Right lung (tissue), 5 donors: ENCODE data around the gene TBC1D10B. TPM values are rescaled to one million over a fixed set of nuclear protein-coding genes. Genes with fewer than 3 reads are reported as not detected.
"Not testable (repeated sequence)": the region's sequence is repeated elsewhere in the genome, so short reads cannot be mapped to it uniquely, and the experiment has no call there.

Source experiments
- DNase-seq, 2 donors: peaks; one replicate each; pipeline ENCODE4 v3.0.0-alpha.2; 2013
- polyA plus RNA-seq, 5 donors: library from polyadenylated mRNA; unstranded; fragments of 120-200 nt; gene quantifications; one replicate each; pipeline versions ENCODE4 v1.2.1 to v1.2.3, GENCODE V29; 2013; ENCODE audit warnings: inconsistent platforms in 1 of 5, low replicate concordance in 1 of 5; ENCODE audit not compliant: insufficient read length in 5 of 5, insufficient read depth in 1 of 5

Gene TBC1D10B
- polyA plus RNA-seq, 5 donors: 23.9 to 43.1 (median 32.6) TPM

DNA sequence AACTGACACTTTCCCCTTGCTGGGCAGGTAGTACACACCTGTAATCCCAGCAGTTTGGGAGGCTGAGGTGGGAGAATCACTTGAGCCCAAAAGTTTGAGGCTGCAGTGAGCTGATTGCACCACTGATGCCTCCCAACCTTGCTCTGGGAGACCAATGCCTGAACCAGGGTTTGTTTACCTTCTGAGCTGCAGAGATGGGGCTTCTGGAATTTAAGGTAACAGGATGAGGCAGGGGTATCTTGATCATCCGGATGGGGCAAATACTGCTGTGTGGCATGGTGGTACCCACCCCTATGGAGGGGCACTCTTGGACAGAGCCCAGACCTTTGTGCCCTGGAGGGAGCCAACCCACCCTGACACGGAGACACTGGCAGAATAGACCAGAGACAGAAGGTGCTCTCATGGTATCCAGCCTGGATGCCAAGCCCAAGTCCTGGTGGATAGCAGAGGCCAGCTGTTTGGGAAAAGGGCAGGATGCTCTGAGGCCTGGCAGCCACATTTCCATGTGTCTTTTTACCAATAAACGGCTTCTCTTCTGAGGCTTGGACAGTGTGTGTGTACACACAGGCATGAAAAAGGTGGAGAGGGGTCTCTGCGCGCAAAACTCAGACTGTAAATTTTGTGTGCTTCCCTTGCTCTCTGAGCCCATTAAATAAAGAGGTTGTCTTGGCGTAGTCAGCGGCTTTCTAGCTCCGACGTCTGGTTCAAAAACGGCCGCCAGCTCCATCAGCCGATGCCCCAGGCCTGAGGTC, 29.3 kb upstream of the TBC1D10B start:
- no peak for DNase-seq

DNA sequence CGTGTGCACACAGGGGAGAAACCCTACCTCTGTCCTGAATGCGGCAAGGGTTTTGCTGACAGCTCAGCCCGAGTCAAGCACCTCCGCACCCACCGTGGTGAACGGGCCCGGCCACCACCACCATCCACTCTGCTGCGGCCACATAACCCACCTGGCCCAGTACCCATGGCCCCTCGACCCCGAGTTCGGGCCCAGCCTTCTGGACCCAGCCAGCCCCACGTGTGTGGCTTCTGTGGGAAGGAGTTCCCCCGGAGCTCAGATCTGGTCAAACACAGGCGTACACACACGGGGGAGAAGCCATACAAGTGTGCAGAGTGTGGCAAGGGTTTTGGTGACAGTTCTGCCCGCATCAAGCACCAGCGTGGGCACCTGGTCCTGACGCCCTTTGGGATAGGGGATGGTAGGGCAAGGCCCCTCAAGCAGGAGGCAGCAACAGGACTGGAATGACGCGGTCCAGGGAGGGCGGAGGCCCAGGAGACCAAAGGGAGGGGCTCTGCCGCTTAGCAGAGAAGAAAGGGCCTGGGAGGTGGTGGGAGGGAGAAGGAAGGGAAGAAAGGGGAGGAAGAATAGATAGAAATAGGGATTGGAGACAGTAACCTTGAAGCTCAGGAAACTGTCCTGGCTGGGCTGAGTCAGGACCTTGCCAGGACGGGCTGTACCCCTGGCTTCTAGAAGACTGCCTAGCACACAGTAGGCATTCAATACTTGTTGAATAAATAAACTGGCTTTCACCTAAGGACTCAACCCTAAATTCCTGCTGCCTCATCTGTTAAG, 28.6 kb upstream of the TBC1D10B start:
- no peak for DNase-seq

DNA sequence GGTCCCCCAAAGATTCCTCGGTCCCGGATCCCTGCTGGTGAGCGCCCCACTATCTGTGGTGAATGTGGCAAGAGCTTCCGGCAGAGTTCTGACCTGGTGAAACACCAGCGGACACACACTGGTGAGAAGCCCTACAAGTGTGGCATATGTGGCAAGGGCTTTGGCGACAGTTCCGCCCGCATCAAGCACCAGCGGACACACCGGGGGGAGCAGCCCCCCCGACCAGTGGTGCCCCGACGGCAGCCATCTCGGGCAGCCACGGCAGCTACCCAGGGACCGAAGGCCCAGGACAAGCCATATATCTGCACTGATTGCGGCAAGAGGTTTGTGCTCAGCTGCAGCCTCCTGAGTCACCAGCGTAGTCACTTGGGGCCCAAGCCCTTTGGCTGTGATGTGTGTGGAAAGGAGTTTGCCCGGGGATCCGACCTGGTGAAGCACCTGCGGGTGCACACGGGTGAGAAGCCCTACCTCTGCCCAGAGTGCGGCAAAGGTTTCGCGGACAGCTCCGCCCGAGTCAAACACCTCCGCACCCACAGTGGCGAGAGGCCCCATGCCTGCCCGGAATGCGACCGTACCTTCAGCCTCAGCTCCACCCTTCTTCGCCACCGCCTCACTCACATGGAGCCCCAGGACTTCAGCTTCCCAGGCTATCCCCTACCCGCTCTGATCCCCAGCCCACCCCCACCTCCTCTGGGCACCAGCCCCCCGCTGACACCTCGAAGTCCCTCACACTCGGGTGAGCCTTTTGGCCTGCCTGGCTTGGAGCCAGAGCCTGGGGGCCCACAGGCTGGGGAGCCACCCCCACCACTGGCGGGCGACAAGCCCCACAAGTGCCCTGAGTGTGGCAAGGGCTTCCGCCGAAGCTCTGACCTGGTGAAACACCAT, 27.7 kb upstream of the TBC1D10B start:
- DNase-seq: no peak

DNA sequence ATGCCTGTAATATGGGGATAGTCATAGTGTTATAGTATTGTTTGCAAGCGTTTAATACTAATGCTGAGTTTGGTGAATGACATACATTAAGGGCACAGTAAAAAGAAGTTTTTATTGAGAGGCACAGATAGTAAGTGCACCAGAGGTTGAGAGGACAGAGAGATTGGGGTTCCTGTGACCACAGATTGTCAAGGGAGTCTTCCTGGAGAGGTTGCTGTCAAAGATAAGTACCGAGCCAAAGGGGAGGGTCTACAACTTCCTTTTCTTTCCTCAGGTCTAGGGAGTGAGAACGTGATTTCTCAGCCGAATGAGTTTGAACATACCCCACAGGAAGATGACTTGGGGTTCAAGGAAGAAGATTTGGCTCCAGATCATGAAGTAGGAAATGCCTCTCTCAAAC, 26.8 kb upstream of the TBC1D10B start:
- no peak for DNase-seq

DNA sequence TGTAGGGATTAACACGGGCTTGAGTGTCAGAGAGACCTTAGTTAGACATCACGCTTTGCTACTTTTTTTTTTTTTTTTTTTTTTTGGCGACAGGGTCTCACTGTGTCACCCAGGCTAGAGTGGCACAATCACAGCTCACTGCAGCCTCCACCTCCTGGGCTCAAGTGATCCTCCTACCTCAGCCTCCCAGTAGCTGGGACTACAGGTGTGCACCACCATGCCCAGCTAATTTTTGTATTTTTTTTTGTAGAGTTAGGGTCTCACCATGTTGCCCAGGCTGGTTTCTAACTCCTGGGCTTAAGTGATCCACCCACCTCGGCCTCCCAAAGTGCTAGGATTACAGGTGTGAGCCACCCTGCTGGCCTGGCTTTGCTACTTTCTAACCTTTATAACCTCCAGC, 26.3 kb upstream of the TBC1D10B start:
- not testable (repeated sequence) for DNase-seq

DNA sequence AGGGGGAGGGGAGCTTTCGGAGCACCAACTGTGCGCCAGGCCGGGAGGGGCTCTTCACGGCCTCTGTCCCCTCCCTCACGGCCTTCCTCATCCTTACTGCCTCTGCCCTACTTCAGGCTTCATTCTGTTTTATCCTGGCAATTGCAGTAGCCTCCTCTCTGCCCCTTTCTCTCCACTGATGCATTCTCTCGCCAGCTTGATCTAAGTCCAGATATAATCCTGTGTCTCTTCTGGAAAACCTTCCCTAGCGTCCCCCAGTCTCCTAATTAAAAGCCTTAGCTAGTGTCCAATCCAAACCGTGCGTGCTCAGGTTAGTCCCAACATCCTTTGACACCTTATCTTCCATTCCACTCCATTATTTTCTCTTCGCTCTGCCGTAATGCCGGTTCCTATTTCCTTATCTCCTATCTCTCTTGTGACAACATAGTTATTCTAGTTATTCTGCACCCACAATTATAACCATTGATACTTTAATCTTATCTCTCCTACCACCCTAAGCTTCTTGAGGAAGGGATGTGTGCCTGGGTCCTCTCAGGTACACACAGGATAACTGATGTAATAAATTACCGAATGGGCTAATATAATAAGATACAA, 25.8 kb upstream of the TBC1D10B start:
- no peak for DNase-seq

DNA sequence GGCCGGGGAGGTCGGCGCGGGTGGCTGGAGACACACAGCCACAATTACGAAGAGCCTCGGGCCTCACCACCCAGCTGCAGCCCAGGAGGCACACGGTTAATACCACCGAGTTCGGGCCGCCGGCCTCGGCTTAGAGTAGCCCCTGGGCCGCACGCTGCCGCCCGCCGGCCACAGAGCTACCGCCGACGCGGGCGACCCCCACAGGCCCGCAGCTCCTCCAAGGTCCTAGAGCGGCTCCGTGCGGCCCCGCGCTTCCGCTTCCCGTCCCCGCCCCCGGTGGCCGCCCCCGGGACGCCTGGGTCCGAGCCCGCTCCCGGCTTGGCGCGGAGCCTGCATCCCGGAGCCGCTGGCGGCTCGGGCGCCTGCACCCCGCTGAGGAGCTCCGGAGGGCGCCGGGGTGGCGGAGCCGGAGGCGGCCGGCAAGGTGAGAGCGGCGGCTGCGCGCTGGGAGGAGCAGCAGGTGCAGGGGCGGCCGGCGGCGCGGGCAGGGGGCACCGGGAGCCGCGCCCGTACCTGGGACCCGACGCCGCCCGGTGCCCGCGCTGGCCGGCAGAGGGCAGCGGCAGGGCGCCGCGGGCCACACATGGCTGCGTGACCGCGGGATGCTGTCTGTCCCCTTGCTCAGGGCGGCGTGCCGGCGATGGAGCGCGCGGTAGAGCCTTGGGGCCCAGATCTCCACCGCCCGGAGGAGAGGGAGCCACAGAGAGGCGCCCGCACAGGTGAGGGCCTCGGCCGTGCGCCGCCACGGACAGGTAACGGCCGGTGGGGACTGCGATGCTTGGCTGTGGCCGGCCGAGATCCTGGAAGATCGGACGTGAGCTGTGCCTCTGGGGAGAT, 25.1 kb upstream of the TBC1D10B start, which contains the start of gene ZNF48:
TSS of gene ZNF48 (plus strand) at position 266 of the 837 bp plus-strand sequence. CDS start at position 641, 375 bp downstream.
- peak; percentile 89 for DNase-seq

DNA sequence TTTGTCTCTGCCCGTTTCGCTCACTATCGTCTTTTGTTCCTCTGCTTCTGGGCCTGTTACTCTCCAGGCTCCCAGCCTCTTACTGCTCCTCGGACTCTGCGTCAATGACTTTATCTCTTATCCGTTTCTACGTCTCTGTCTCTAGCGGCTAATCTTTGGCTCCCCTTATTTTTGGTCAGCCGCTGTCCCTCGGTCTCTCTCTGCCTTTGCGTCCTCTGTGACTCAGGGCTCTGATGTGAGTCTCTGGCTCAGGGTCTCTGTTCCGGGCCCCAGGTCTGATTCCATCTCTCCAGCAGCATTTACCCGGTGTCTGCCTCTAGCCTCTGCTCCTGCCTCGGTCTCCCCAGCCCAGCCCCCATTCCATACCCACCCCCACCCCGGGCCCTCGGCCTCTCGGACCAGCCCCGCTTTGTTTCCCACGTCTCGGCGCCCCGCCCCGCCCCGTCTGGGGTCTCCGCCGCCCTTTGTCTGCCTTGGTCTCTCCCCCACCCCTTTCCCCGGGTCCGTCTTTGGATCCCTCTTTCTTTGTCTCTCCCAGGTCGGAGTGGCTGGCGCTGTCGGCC, 24.4 kb upstream of the TBC1D10B start:
- DNase-seq: no peak

DNA sequence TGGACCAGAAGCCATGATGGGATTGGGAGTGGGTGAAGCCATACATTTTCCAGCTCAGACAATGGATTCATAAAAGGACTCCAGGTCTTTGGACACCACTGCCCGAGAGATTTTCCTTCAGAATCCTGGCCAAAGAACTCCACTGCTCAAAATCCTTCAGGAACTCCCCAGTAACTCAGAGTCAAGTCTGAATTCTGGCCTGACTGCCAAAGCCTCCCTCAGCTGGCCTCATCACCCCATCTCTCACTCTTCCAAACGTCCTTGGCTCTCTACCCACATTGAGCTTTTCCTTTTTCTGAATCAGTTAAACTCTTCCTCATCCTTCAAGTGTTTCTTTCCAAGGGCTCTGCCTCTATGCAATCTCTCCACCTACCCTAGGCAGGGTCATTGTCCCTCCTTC, 13.2 kb upstream of the TBC1D10B start:
- no peak for DNase-seq

DNA sequence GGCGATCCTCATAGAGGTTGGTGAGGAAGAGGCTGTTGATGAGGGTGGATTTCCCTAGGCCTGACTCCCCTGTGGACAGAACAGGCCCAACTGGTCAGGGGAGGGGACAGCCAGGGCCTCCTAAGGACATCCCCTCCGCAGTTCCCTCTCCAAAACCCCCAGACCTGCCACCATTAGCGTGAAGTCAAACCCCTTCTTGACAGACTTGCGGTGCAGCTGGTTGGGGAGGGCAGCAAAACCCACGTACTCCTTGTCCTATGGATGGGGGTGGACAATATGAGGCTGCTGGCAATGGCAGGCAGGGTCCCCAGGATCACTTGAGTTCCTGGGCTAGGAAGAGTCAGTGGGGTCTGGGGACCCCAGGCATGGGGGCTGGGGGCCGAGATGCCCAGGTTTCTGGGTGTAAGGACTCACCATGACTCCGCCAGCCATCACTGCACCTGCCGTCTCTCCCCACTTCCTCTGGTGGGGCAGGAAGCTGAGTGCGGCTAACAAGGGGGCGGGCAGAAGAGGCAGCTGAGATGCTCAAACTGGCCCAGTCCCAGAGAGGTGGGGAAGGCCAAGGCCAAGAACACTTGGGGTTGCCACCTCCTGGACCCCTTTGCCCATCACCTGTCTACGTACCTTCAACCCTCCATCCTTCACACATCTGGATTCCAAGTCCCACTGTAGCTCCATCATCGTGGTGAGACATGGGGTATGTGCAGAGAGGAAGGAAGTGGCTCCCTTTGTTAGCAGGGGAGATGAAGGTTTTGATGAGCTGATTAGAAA, 12.0 kb upstream of the TBC1D10B start, which contains the start of gene SEPTIN1:
TSS of gene SEPTIN1 (minus strand) at position 451 of the 771 bp plus-strand sequence. CDS start at position 432, 19 bp downstream.
- DNase-seq: no peak

DNA sequence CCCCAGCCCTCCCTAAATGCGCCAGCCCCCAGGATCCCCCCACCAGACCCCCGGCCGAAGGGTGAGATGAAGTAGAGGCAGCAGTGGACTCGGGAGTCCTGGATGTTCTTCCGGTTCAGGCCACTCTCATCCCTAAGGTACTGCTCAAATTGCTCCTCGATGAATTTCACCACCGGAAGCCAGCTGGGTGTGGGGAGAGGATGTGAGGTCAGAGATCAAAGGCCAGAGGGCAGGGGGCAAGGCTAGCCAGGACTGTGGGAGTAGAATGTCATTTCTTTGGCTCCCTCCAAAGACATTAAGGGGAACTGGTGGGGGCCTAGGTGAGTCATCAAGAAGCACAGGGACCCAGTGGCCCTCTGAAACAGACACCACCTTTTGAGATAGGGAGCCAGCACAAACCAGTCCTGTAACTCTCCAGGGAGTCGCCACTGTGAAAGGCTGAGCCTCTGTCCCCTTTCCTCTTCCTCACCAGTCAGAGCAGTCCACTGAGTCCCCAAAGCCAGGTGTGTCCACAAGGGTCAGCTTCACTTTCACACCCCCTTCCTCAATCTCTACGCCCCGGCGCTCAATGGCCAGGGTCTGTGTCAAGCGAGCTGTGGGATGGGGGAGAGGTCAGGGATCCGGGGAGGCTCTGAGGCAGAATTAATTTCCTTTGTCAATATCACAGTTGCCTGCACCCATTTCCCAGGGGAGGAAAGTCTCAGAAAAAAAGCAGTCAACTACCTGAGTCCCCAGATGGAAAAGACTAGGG, 11.2 kb upstream of the TBC1D10B start:
- DNase-seq: no peak

DNA sequence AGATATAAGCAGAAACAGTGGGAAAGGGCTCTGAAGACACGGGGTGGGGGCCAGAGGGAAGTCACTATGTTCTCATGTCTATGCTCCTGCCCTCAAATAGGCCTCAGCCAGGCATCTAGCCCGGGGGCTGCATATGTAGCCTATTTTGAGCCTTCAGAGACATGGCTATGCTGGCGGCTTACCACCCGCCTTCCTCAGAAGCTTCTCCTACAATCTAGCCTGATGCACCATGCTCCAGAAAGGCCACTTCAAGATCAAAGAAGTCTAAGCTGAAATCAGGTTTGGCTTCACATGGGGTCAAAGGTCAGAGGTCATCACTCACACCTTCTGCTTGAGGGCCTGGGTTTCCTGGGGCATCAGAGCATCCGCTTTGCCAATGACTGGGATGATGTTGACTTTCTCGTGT, 10.5 kb upstream of the TBC1D10B start:
- no peak for DNase-seq

DNA sequence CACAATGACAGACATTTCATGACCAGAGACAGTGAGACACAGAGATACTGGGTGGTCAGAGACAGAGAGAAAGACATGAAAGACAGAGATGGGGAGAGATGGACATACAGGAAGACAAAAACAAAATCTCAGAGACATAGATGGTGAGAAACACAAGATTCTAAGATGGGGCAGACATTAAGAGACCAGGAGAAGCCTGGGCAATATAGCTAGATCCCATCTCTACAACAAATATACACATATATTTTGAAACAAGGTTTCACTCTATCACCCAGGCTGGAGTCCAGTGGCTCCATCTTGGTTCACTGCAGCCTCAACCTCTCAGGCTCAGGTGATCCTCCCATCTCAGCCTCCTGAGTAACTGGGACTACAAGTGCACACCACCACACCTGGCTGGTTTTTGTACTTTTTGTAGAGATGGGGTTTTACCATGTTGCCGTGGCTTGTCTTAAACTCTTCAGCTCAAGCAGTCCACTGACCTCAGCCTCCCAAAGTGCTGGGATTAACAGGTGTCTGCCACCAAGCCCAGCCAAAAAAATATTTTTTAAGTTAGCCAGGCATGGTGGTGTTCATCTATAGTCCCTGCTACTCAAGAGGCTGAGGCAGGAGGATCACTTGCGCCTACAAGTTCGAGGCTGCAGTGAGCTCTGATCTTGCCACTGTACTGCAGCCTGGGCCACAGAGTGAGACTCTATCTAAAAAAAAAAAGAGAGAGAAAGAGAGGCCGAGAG, 9.9 kb upstream of the TBC1D10B start:
- no peak for DNase-seq

DNA sequence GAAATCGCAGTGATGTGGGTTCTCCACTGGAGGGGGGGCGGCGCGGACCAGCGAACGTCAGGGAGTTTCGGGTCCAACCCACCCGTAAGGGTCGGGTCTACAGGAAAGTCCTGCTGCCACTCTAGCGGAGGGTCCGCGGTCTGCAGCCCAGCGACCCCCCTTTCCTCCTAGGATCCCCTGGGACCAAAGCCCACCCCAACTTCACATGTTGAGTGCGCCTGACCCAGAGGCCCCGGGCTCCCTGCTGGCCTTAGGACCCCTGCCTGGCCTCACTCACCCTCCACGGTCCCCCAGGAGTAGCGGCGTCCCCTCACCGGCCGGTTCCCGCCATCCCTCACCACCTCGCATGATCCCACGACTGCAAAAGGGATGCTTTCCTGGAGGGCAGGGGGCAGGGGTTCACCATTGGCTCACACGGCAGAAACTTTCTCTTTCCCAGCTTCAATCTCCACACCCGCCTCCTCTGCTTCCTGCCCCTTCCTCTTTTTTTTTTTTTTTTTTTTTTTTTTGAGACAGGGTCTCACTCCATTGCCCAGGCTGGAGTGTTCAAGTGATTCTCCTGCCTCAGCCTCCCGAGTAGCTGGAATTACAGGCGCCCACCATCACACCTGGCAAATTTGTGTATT, 9.0 kb upstream of the TBC1D10B start:
- DNase-seq: no peak

DNA sequence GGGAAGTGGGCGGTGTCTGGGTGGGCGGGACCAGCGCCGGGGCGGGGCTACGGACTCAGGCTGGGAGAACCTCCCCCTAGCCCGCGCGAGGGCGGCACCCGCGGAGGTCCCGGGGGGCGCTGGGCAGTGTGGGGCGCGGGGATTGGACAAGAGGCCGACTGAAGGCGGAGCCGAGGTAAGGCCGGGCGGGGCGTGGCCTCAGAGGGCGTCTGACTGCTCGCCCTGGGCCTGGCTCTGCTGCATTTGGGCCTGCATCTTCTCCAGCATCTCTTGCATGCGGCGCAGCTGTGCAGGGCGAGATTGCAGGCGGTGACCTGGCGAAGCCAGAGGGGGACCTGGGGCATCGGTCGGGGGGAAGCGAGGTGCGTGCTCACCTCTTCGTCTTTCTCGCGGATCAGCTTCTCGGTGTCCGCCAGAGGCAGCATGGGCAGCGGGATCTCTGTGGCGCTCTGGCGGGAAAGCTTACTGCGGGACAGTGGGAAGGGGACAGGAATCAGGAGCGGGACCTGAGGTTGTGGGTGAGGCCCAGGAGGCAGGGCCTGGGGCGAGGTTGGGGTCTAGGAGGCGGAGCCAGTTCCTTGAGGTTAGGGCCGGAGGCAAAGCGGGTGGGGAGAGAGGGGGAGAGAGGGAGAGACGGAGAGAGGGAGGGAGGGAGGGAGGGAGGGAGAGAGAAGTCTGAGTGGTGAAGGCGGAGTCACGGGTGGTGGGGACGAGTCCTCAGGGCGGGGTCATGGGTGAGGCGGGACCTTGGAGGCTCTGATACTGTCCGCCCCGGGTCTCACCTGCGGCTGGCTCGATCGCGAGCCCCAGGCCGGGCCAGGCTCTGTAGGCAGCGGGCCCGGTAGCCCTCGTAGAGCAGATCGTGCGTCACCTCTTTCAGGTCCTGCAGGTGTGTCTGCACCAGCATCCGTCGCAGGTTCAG, 8.2 kb upstream of the TBC1D10B start:
- DNase-seq: peak; percentile 98 to 99

DNA sequence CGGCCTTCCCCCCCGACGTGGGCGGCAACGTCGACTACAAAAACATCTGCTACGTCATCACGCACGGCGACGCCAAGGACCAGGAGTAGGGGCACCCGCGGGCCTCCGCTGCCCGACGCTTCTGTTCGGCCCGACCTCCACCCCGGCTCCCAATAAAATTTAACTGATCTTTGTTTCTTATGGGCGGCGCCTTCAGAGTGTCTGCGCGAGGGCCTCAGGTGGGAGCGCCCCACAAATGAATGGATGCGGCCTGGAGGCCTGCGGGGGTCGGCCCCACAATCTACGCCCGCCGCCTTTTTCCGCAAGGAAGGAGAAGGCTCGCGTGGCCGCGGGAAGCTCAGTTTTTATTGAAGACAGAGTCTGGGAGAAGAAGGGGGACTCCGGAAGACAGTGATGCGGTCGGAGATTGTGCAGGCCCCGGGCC, 7.5 kb upstream of the TBC1D10B start:
- DNase-seq: peak; percentile 91 to 93
